Astrocyte (in vitro differentiated cells and primary cell): ENCODE measurements around the gene SULT1A2. TPM values are rescaled to one million over a fixed set of nuclear protein-coding genes. Genes with fewer than 3 reads are reported as not detected.

Source experiments
- DNase-seq: peaks from one replicate; pipeline ENCODE4 v3.0.0-alpha.2; 2010; ENCODE audit warnings: low read depth
- FAIRE-seq: peaks from 2 replicates; lab custom pipeline; 2011; peaks lifted over from hg19 to GRCh38; lab: Jason Lieb, UNC
- H2AFZ ChIP-seq: 2 replicates; pipeline ENCODE4 v1.6.0; 2012; ENCODE audit warnings: low read depth, low read length, inconsistent platforms
- H3K27ac ChIP-seq: 2 replicates; pipeline ENCODE4 v1.5.1; 2011; ENCODE audit warnings: low read depth, low read length, inconsistent platforms
- H3K27me3 ChIP-seq: 2 replicates; pipeline ENCODE4 v1.6.0; 2011; ENCODE audit warnings: low read length, inconsistent platforms; ENCODE audit not compliant: insufficient read depth
- H3K36me3 ChIP-seq: 2 replicates; pipeline ENCODE4 v1.5.1; 2011; ENCODE audit warnings: low read length, inconsistent platforms; ENCODE audit not compliant: insufficient read depth
- H3K4me1 ChIP-seq: 2 replicates; pipeline ENCODE4 v1.5.1; 2011; ENCODE audit warnings: low read length, inconsistent platforms; ENCODE audit not compliant: insufficient read depth
- H3K4me2 ChIP-seq: 2 replicates; pipeline ENCODE4 v1.6.0; 2012; ENCODE audit warnings: low read length, inconsistent platforms
- H3K4me3 ChIP-seq: 2 replicates; pipeline ENCODE4 v1.5.1; 2011; ENCODE audit warnings: low read depth, mild to moderate bottlenecking, low read length, inconsistent platforms; ENCODE audit not compliant: insufficient read depth
- H3K79me2 ChIP-seq: 2 replicates; pipeline ENCODE4 v1.6.0; 2012; ENCODE audit warnings: mild to moderate bottlenecking, low read length, inconsistent platforms; ENCODE audit not compliant: insufficient read depth
- H3K9ac ChIP-seq: 2 replicates; pipeline ENCODE4 v1.6.0; 2012; ENCODE audit warnings: mild to moderate bottlenecking, low read length, inconsistent platforms
- H3K9me3 ChIP-seq: 2 replicates; pipeline ENCODE4 v1.5.1; 2012; ENCODE audit warnings: low read depth, mild to moderate bottlenecking, low read length, inconsistent platforms; ENCODE audit not compliant: insufficient read depth
- H4K20me1 ChIP-seq: 2 replicates; pipeline ENCODE4 v1.6.0; 2012; ENCODE audit warnings: low read length, inconsistent platforms; ENCODE audit not compliant: insufficient read depth
- H3K27ac Mint-ChIP-seq: one replicate; pipeline ENCODE4 v1.8.0; 2021; ENCODE audit warnings: mild to moderate bottlenecking, mixed read lengths; ENCODE audit not compliant: unreplicated experiment
- H3K27me3 Mint-ChIP-seq: one replicate; pipeline ENCODE4 v1.8.0; 2021; ENCODE audit warnings: low read depth, mixed read lengths; ENCODE audit not compliant: unreplicated experiment
- H3K36me3 Mint-ChIP-seq: one replicate; pipeline ENCODE4 v1.8.0; 2021; ENCODE audit warnings: low read depth, mixed read lengths; ENCODE audit not compliant: unreplicated experiment
- H3K4me1 Mint-ChIP-seq: one replicate; pipeline ENCODE4 v1.8.0; 2021; ENCODE audit warnings: low read depth, mixed read lengths; ENCODE audit not compliant: unreplicated experiment
- H3K4me3 Mint-ChIP-seq: one replicate; pipeline ENCODE4 v1.8.0; 2021; ENCODE audit warnings: mild to moderate bottlenecking, moderate library complexity, mixed read lengths; ENCODE audit not compliant: unreplicated experiment
- H3K9me3 Mint-ChIP-seq: one replicate; pipeline ENCODE4 v1.8.0; 2021; ENCODE audit warnings: mild to moderate bottlenecking, mixed read lengths; ENCODE audit not compliant: unreplicated experiment
- CTCF ChIP-seq: IDR thresholded peaks from 2 replicates; pipeline ENCODE4 v1.5.1; 2011; ENCODE audit warnings: low read depth, mild to moderate bottlenecking, inconsistent platforms, low read length, moderate library complexity; ENCODE audit not compliant: insufficient read depth
- EZH2 ChIP-seq: IDR thresholded peaks from 2 replicates; pipeline ENCODE4 v1.6.1; 2012; ENCODE audit warnings: mild to moderate bottlenecking, low read length, inconsistent platforms; ENCODE audit not compliant: insufficient read depth
- total RNA-seq: library from RNA; stranded (reverse); gene quantifications from 2 replicates; pipeline ENCODE4 v1.2.1, GENCODE V29; 2021

SULT1A2 gene
- total RNA-seq, 1 donor from 2014 or later: not detected

DNA sequence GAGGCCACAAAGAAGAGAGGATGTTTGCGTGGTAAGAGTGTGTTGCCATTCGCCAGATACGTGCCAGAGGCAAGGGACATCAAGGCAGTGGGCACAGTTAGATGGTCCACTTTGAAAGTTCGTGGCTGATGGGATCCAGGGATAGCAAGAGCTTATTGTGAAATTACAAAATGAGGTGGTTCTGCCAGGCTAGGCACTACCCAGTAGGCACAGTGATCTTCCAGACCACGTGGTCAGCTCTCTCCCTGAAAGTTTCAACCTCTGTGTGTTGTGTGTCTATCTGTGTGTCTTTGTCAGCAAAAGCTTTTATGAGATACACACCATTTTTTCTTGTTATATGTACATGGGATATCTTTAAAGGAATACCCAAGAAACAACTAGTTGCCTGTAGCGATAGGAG lies 33.6 kb downstream of the SULT1A2 start:
- Histone ChIP-seq H3K4me3 (no peak overlapping the region), H3K27me3 (no peaks in the 10 kb centered on the region), H3K27ac (no peak overlapping the region), H3K9ac (no peak overlapping the region), H3K4me2 (no peak overlapping the region), H3K79me2 (no peaks in the 10 kb centered on the region), H3K4me1 (no peaks in the 10 kb centered on the region), H3K9me3 (peaks cover 5% of the 10 kb centered on the region), H2AFZ (no peak overlapping the region), H4K20me1 (peaks cover 12% of the 10 kb centered on the region), H3K36me3 (no peaks in the 10 kb centered on the region)
- peaks cover 2% of the 10 kb centered on the region for H3K9me3 Mint-ChIP-seq
- peaks cover 7% of the 10 kb centered on the region for H3K36me3 Mint-ChIP-seq
- FAIRE-seq (no peak), DNase-seq (no peak)
- H3K4me3 Mint-ChIP-seq: no peak overlapping the region
- TF ChIP-seq CTCF (no peak), EZH2 (no peak)
- H3K27me3 Mint-ChIP-seq: no peaks in the 10 kb centered on the region
- H3K4me1 Mint-ChIP-seq: no peaks in the 10 kb centered on the region
- no peak overlapping the region for H3K27ac Mint-ChIP-seq

DNA sequence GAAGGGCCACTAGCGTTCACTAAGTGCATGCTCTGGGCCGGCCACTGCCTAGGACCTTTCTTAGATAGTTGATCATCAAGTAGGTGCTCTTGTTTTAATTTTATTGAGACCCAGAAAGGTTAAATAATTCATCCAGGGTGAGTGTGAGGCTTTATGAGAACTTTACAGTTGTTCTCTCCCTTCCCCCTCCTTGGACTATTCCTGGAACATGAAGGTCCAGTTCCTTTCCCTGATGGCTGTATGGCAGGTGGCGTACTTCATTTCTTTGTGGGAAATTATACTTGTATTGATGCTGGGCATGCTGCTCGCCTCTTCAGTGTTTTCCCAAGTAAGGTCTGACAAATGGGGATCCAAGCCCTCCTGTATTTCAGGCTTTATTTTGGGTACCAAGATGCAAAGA lies 34.7 kb downstream of the SULT1A2 start:
- H3K4me1 ChIP-seq: no peaks in the 10 kb centered on the region
- H3K79me2 ChIP-seq: no peaks in the 10 kb centered on the region
- Mint-ChIP-seq H3K36me3 (peaks cover 9% of the 10 kb centered on the region), H3K27me3 (no peaks in the 10 kb centered on the region), H3K4me3 (no peak overlapping the region), H3K4me1 (no peaks in the 10 kb centered on the region), H3K9me3 (no peaks in the 10 kb centered on the region), H3K27ac (no peak overlapping the region)
- no peak overlapping the region for H2AFZ ChIP-seq
- FAIRE-seq (no peak), DNase-seq (no peak)
- H4K20me1 ChIP-seq: peaks cover 12% of the 10 kb centered on the region
- H3K9ac ChIP-seq: no peak overlapping the region
- TF ChIP-seq EZH2 (no peak), CTCF (no peak)
- no peak overlapping the region for H3K4me2 ChIP-seq
- H3K27ac ChIP-seq: no peak overlapping the region
- H3K36me3 ChIP-seq: no peaks in the 10 kb centered on the region
- H3K4me3 ChIP-seq: no peak overlapping the region
- H3K27me3 ChIP-seq: no peaks in the 10 kb centered on the region
- peaks cover 2% of the 10 kb centered on the region for H3K9me3 ChIP-seq

- Mint-ChIP-seq H3K4me3 (no peak overlapping the region), H3K36me3 (peaks cover 9% of the 10 kb centered on the region), H3K9me3 (no peaks in the 10 kb centered on the region), H3K27me3 (no peaks in the 10 kb centered on the region), H3K27ac (no peak overlapping the region), H3K4me1 (no peaks in the 10 kb centered on the region)
- TF ChIP-seq CTCF (no peak), EZH2 (no peak)
- no peak for DNase-seq
- no peak overlapping the region for H2AFZ ChIP-seq
- no peaks in the 10 kb centered on the region for H3K79me2 ChIP-seq
- H3K9me3 ChIP-seq: no peaks in the 10 kb centered on the region
- no peaks in the 10 kb centered on the region for H3K36me3 ChIP-seq
- H3K4me3 ChIP-seq: no peak overlapping the region
- H3K27me3 ChIP-seq: no peaks in the 10 kb centered on the region
- H3K9ac ChIP-seq: no peak overlapping the region
- FAIRE-seq: no peak
- peaks cover 12% of the 10 kb centered on the region for H4K20me1 ChIP-seq
- no peak overlapping the region for H3K4me2 ChIP-seq
- no peak overlapping the region for H3K27ac ChIP-seq
- no peaks in the 10 kb centered on the region for H3K4me1 ChIP-seq
These were observed 35.2 kb downstream of the SULT1A2 start for GRCh38 chr16:28561557-28562187.
